OCI-LY3 (cell line): ENCODE data around the gene NIT2.

Experiments
- EZH2phosphoT487 ChIP-seq: fragments of 200-600 bp; shearing (Covaris generic); IDR thresholded peaks from 2 replicates; pipeline ENCODE4 v1.6.1; 2018; ENCODE audit warnings: antibody characterized with exemption, mixed run types, low read depth
- TF ChIP-seq, protein P1 (sequence below): fragments of 200-600, 300-600 bp; sonication (generic); IDR thresholded peaks from 2 replicates; pipeline ENCODE4 v1.5.1; 2014; ENCODE audit warnings: antibody characterized with exemption, low read length, low read depth

DNA sequence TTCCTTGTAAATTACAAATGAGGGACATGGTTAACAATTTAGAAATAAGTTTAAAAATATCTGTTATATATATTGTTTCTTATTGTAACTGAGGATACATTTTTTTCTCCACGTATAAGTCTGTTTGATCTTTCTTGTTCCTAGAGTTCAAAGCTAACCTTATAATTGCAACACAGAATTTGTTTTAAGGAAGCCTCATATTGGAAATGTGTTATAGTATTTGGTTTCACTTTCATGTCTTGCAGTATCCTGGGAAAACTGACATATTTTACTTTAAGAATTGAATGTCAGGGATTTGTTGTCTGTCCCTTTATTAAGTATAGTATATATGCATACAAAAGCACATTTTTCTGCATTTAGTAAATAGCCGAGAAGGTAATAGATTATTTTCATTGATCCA lies 23.5 kb upstream of the NIT2 start:
- TF ChIP-seq, protein P1, sequence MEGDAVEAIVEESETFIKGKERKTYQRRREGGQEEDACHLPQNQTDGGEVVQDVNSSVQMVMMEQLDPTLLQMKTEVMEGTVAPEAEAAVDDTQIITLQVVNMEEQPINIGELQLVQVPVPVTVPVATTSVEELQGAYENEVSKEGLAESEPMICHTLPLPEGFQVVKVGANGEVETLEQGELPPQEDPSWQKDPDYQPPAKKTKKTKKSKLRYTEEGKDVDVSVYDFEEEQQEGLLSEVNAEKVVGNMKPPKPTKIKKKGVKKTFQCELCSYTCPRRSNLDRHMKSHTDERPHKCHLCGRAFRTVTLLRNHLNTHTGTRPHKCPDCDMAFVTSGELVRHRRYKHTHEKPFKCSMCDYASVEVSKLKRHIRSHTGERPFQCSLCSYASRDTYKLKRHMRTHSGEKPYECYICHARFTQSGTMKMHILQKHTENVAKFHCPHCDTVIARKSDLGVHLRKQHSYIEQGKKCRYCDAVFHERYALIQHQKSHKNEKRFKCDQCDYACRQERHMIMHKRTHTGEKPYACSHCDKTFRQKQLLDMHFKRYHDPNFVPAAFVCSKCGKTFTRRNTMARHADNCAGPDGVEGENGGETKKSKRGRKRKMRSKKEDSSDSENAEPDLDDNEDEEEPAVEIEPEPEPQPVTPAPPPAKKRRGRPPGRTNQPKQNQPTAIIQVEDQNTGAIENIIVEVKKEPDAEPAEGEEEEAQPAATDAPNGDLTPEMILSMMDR, result no peak
- no peak for TF ChIP-seq EZH2phosphoT487
